Measurements from ENCODE around the gene GNB3. TPM values are rescaled to one million over a fixed set of nuclear protein-coding genes. Genes with fewer than 3 reads are reported as not detected.
A peak's percentile ranks its signal among the peaks of the same experiment; 100 is the strongest.

GNB3 gene
- total RNA-seq, 4 donors from 2014 or later, result 0.85 to 6.6 (median 0.94) TPM; not detected in 1

DNA sequence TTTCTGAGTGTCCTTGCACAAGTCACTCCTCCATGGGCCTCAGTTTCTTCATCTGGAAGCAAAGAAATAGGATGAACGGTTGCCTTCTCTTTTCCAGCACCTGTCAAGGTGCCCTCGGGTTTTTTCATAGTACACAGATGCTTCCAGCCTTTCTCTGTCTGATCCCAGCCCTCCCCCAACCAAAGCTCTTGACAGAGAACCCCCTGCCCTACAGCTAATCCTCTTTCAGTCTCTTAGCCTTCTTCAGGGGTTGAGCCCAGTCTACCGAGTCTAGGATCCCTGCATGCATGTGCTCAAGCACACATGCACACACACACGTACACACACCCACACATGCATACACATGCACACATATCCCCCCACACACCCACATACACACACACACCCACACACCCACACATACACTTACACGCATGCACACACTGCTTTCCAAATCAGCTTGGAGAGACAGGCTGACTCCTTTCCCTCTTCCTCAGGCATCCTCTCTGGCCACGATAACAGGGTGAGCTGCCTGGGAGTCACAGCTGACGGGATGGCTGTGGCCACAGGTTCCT is 5.7 kb downstream of the GNB3 start:
- DNase-seq, result no peak
- H3K36me3 ChIP-seq, result peaks cover 0 to 31% (median 0%) of the 10 kb centered on the region in 3 donors

GRCh38 chr12:6847676-6848075 is 7.0 kb downstream of the GNB3 start:
- Histone ChIP-seq H3K9me3 (no peaks in the 10 kb centered on the region), H3K27me3 (no peaks in the 10 kb centered on the region), H3K4me1 (peaks cover 0 to 5% (median 2%) of the 10 kb centered on the region in 4 donors), H3K4me3 (no peak overlapping the region), H3K36me3 (peaks cover 0 to 31% (median 0%) of the 10 kb centered on the region in 3 donors), H3K27ac (no peak overlapping the region)
- TF ChIP-seq POLR2A (IDR thresholded peaks at IDR 0.05) (no peak), CTCF (IDR thresholded peaks at IDR 0.05) (no peak)
- DNase-seq, result no peak

More for the DNA sequence above, 5.7 kb downstream of the GNB3 start:
- Histone ChIP-seq H3K4me3 (no peak overlapping the region), H3K9me3 (no peaks in the 10 kb centered on the region), H3K4me1 (peaks cover 0 to 5% (median 2%) of the 10 kb centered on the region in 4 donors), H3K27me3 (no peaks in the 10 kb centered on the region), H3K27ac (no peak overlapping the region)
- TF ChIP-seq CTCF (IDR thresholded peaks at IDR 0.05) (no peak), POLR2A (IDR thresholded peaks at IDR 0.05) (no peak)

- TF ChIP-seq CTCF (IDR thresholded peaks at IDR 0.05) (no peak), POLR2A (IDR thresholded peaks at IDR 0.05) (no peak)
- H3K27me3 ChIP-seq, result no peaks in the 10 kb centered on the region
- H3K36me3 ChIP-seq, result peaks cover 0 to 31% (median 0%) of the 10 kb centered on the region in 3 donors
- peak overlapping the region in 1 of 4 donors; percentile 71 for H3K4me3 ChIP-seq
- no peaks in the 10 kb centered on the region for H3K9me3 ChIP-seq
- no peak for DNase-seq
- H3K4me1 ChIP-seq, result peaks cover 0 to 14% (median 7%) of the 10 kb centered on the region in 4 donors
- H3K27ac ChIP-seq, result no peak overlapping the region
Observed at GRCh38 chr12:6849427-6849826, 8.7 kb downstream of the GNB3 start.

- no peaks in the 10 kb centered on the region for H3K9me3 ChIP-seq
- DNase-seq, result no peak
- H3K27ac ChIP-seq, result peak overlapping the region in 3 of 4 donors; percentile 96 to 99 (median 96)
- H3K36me3 ChIP-seq, result peaks cover 0 to 31% (median 0%) of the 10 kb centered on the region in 3 donors
- no peak for TF ChIP-seq POLR2A (IDR thresholded peaks at IDR 0.05)
- no peak for TF ChIP-seq CTCF (IDR thresholded peaks at IDR 0.05)
- H3K4me1 ChIP-seq, result peaks cover 0 to 14% (median 7%) of the 10 kb centered on the region in 4 donors
- H3K4me3 ChIP-seq, result peak overlapping the region in 3 of 4 donors; percentile 57 to 74 (median 71)
- H3K27me3 ChIP-seq, result no peaks in the 10 kb centered on the region
Observed at GRCh38 chr12:6849976-6850560, 9.3 kb downstream of the GNB3 start.

DNA sequence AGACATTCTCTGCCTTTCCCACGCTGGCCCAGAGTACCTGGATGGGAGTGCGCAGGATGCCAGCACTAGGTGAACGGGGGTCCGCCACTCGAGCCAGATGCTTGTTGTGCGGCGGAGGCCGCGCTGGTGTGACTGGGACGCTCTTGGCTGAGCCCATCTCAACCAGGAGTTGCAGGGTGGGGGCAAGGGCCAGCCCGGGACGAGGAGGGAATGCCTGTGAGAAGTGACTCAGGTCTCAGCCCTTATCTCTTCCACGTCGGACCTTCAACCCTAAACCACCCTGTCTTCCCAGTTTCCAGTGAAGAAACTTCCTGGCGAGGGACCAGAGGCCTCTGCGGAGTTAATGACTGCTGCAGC is 10.0 kb downstream of the GNB3 start:
- peak overlapping the region; percentile 57 to 74 (median 66) for H3K4me3 ChIP-seq
- TF ChIP-seq CTCF (IDR thresholded peaks at IDR 0.05) (no peak), POLR2A (IDR thresholded peaks at IDR 0.05) (peak; percentile 70 to 75)
- no peaks in the 10 kb centered on the region for H3K27me3 ChIP-seq
- H3K9me3 ChIP-seq, result no peaks in the 10 kb centered on the region
- H3K27ac ChIP-seq, result peak overlapping the region; percentile 89 to 99 (median 96)
- peaks cover 0 to 32% (median 0%) of the 10 kb centered on the region in 3 donors for H3K36me3 ChIP-seq
- peaks cover 0 to 14% (median 7%) of the 10 kb centered on the region in 4 donors for H3K4me1 ChIP-seq
- peak in 2 of 3 donors; percentile 84 to 89 for DNase-seq

Measured in Peyer's patch (tissue), 4 donors.